ENCODE results near the gene AIM2.
"Not testable (repeated sequence)": the region's sequence is repeated elsewhere in the genome, so short reads cannot be mapped to it uniquely, and the experiment has no call there.

AIM2 gene

GRCh38 chr1:159077120-159077961, 775 bp upstream of the AIM2 start:
- no peak for FAIRE-seq

- FAIRE-seq: peak; percentile 30
These were observed 4.5 kb downstream of the AIM2 start for GRCh38 chr1:159071970-159072582.

- FAIRE-seq: no peak
These were observed 7.7 kb downstream of the AIM2 start for GRCh38 chr1:159068886-159069285.

GRCh38 chr1:159067699-159068621, 8.6 kb downstream of the AIM2 start:
- FAIRE-seq: no peak

GRCh38 chr1:159066108-159066507, 10.5 kb downstream of the AIM2 start:
- no peak for FAIRE-seq

GRCh38 chr1:159065106-159065505, 11.5 kb downstream of the AIM2 start:
- FAIRE-seq: no peak

GRCh38 chr1:159058751-159059150, 17.8 kb downstream of the AIM2 start:
- no peak for FAIRE-seq

GRCh38 chr1:159056069-159056698, 20.4 kb downstream of the AIM2 start:
- no peak for FAIRE-seq

GRCh38 chr1:159055181-159055641, 21.4 kb downstream of the AIM2 start:
- no peak for FAIRE-seq

- no peak for FAIRE-seq
These were observed 22.1 kb downstream of the AIM2 start for GRCh38 chr1:159054427-159054826.

- no peak for FAIRE-seq
These were observed 25.1 kb downstream of the AIM2 start for GRCh38 chr1:159051436-159051835.

GRCh38 chr1:159046486-159046885, 30.1 kb downstream of the AIM2 start:
- FAIRE-seq: not testable (repeated sequence)

- FAIRE-seq: no peak
These were observed 35.5 kb downstream of the AIM2 start for GRCh38 chr1:159040893-159041724.

- no peak for FAIRE-seq
These were observed 36.4 kb downstream of the AIM2 start for GRCh38 chr1:159040206-159040605.

GRCh38 chr1:159030877-159031447, 45.6 kb downstream of the AIM2 start:
- FAIRE-seq: no peak

GRCh38 chr1:159030311-159030710, 46.3 kb downstream of the AIM2 start:
- no peak for FAIRE-seq

- not testable (repeated sequence) for FAIRE-seq
These were observed 49.7 kb downstream of the AIM2 start for GRCh38 chr1:159026841-159027240.

- no peak for FAIRE-seq
These were observed 51.5 kb downstream of the AIM2 start for GRCh38 chr1:159025043-159025442.

GRCh38 chr1:159023723-159024122, 52.8 kb downstream of the AIM2 start:
- no peak for FAIRE-seq

GRCh38 chr1:159015440-159015909, 61.1 kb downstream of the AIM2 start:
- FAIRE-seq: no peak

- no peak for FAIRE-seq
These were observed 61.7 kb downstream of the AIM2 start for GRCh38 chr1:159014851-159015250.
